Hematopoietic multipotent progenitor cell treated with erythropoietin and hydrocortisone succinate and interleukin-3 and kit ligand, for 4 days (in vitro differentiated cells): Measurements from ENCODE around the gene IQGAP2.
A peak's percentile ranks its signal among the peaks of the same experiment; 100 is the strongest.

Experiments
- DNase-seq: peaks from one replicate; pipeline ENCODE4 v3.0.0-alpha.2; 2015

IQGAP2 gene

GRCh38 chr5:76617229-76617628 is 214.1 kb downstream of the IQGAP2 start:
- DNase-seq: no peak

- DNase-seq: no peak
Measured at GRCh38 chr5:76617675-76618074, 214.6 kb downstream of the IQGAP2 start.

- DNase-seq: no peak
Measured at GRCh38 chr5:76620166-76620565, 217.1 kb downstream of the IQGAP2 start.

GRCh38 chr5:76622076-76622475 is 219.0 kb downstream of the IQGAP2 start:
- DNase-seq: no peak

GRCh38 chr5:76622973-76623596 is 220.0 kb downstream of the IQGAP2 start, which contains the start of gene F2RL2:
Gene F2RL2, minus strand, starts transcription at chr5:76623403. Its CDS starts 173 bp downstream, at chr5:76623230.
- DNase-seq: peak; percentile 38

GRCh38 chr5:76625087-76625815 is 222.2 kb downstream of the IQGAP2 start:
- DNase-seq: peak; percentile 63

GRCh38 chr5:76626738-76627137 is 223.7 kb downstream of the IQGAP2 start:
- DNase-seq: peak; percentile 86

- DNase-seq: no peak
Measured at GRCh38 chr5:76634661-76635060, 231.6 kb downstream of the IQGAP2 start.

GRCh38 chr5:76637490-76637889 is 234.4 kb downstream of the IQGAP2 start:
- DNase-seq: no peak

GRCh38 chr5:76638479-76638878 is 235.4 kb downstream of the IQGAP2 start:
- DNase-seq: peak; percentile 17

GRCh38 chr5:76641514-76642120 is 238.5 kb downstream of the IQGAP2 start:
- peak; percentile 93 for DNase-seq

- no peak for DNase-seq
Measured at GRCh38 chr5:76642390-76643040, 239.4 kb downstream of the IQGAP2 start.

GRCh38 chr5:76643371-76643770 is 240.3 kb downstream of the IQGAP2 start:
- DNase-seq: no peak

GRCh38 chr5:76649140-76649539 is 246.1 kb downstream of the IQGAP2 start:
- DNase-seq: no peak

GRCh38 chr5:76652809-76653414 is 249.8 kb downstream of the IQGAP2 start:
- DNase-seq: no peak

- DNase-seq: no peak
Measured at GRCh38 chr5:76657091-76657490, 254.0 kb downstream of the IQGAP2 start.

GRCh38 chr5:76657683-76658311 is 254.7 kb downstream of the IQGAP2 start:
- peak; percentile 79 for DNase-seq

GRCh38 chr5:76660360-76660759 is 257.3 kb downstream of the IQGAP2 start:
- DNase-seq: no peak

GRCh38 chr5:76662521-76662920 is 259.4 kb downstream of the IQGAP2 start:
- DNase-seq: peak; percentile 48

- DNase-seq: no peak
Measured at GRCh38 chr5:76663573-76663972, 260.5 kb downstream of the IQGAP2 start.

GRCh38 chr5:76664079-76664478 is 261.0 kb downstream of the IQGAP2 start:
- DNase-seq: peak; percentile 45

- DNase-seq: no peak
Measured at GRCh38 chr5:76667495-76667894, 264.4 kb downstream of the IQGAP2 start.

GRCh38 chr5:76669245-76669644 is 266.2 kb downstream of the IQGAP2 start:
- no peak for DNase-seq
